HEK293 (cell line): ENCODE data around the gene TIAM1.

Experiments used
- CTCF ChIP-seq: fragments of 450-650 bp; formaldehyde crosslinking; IDR thresholded peaks from 2 replicates; pipeline ENCODE4 v1.5.1; 2016; ENCODE audit warnings: missing biosample characterization, missing genetic modification characterization
- PBX3 ChIP-seq: sonication (generic); formaldehyde crosslinking; IDR thresholded peaks from 2 replicates; pipeline ENCODE4 v1.8.1; 2022; ENCODE audit warnings: mild to moderate bottlenecking, moderate library complexity, missing genetic modification reagents
- PRDM6 ChIP-seq: fragments of 450-650 bp; formaldehyde crosslinking; IDR thresholded peaks from 2 replicates; pipeline ENCODE4 v1.5.1; 2017; ENCODE audit warnings: missing biosample characterization, missing genetic modification characterization
- YY1 ChIP-seq: fragments of 450-650 bp; formaldehyde crosslinking; IDR thresholded peaks from 2 replicates; pipeline ENCODE4 v1.5.1; 2018; ENCODE audit warnings: missing biosample characterization, missing genetic modification characterization
- ZNF530 ChIP-seq: fragments of 450-650 bp; formaldehyde crosslinking; IDR thresholded peaks from 2 replicates; pipeline ENCODE4 v1.5.1; 2016; ENCODE audit warnings: low read depth, missing biosample characterization, missing genetic modification characterization

- TF ChIP-seq PRDM6 (tag by site-specific recombination) (no peak), CTCF (no peak), YY1 (tag by site-specific recombination) (no peak), PBX3 (no peak), ZNF530 (tag by site-specific recombination) (no peak)
These were observed 35.5 kb downstream of the TIAM1 start for GRCh38 chr21:31308584-31308983.
